Measurements from ENCODE around the gene TRPV4. TPM values are rescaled to one million over a fixed set of nuclear protein-coding genes. Genes with fewer than 3 reads are reported as not detected.
A peak's percentile ranks its signal among the peaks of the same experiment; 100 is the strongest.

Gene TRPV4
- total RNA-seq, 6 experiments from 2014 or later = 5.3 to 10.3 (median 6.7) TPM

DNA sequence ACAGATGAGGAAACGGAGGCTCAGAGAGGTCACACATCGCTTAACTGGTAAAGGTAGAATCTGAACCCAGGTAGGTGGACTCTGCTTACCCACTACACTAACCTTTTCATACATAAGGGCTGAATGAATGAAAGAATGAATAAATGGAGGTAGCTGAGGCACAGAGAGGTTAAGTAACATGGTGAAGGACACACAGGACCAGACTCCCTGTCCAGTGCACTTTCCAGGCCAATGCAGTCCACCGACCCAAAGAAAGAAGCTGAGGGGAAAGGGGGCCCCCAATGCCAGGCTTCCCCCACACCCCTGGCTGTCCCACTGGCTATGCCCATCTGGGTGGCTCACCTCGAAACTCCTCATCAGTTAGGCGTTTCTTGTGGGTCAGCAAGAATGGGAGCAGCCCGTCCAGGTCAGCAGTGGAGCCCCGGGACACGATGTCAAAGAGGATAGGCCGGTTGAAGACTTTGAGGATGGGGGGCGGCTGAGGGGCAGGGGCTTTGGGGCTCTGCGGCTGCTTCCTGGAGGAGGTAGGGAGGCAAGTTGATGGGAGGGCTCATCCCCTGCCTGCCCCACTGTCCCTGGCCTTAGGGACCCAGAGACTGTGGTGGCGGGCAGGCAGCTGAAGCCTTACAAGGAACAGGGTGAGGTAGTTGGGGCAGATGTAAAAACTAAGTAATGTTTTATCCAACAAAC lies 25.1 kb downstream of the TRPV4 start:
- TF ChIP-seq, protein P1, sequence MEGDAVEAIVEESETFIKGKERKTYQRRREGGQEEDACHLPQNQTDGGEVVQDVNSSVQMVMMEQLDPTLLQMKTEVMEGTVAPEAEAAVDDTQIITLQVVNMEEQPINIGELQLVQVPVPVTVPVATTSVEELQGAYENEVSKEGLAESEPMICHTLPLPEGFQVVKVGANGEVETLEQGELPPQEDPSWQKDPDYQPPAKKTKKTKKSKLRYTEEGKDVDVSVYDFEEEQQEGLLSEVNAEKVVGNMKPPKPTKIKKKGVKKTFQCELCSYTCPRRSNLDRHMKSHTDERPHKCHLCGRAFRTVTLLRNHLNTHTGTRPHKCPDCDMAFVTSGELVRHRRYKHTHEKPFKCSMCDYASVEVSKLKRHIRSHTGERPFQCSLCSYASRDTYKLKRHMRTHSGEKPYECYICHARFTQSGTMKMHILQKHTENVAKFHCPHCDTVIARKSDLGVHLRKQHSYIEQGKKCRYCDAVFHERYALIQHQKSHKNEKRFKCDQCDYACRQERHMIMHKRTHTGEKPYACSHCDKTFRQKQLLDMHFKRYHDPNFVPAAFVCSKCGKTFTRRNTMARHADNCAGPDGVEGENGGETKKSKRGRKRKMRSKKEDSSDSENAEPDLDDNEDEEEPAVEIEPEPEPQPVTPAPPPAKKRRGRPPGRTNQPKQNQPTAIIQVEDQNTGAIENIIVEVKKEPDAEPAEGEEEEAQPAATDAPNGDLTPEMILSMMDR (IDR thresholded peaks at IDR 0.05) = no peak
- TF ChIP-seq POLR2A (IDR thresholded peaks at IDR 0.05) = no peak
- no peak for ATAC-seq
- intact Hi-C loops (cut with DNase I) = loop anchor here (2.0 to 5.0 kb wide), 2 partner anchors 34 to 37 kb away; no protein-coding TSS in a partner anchor
- Histone ChIP-seq H3K27me3 (no peaks in the 10 kb centered on the region), H3K4me3 (no peak overlapping the region), H3K9me3 (no peaks in the 10 kb centered on the region), H3K4me1 (peaks cover 0 to 4% (median 0%) of the 10 kb centered on the region in 4 donors), H3K36me3 (peaks cover 0 to 17% (median 0%) of the 10 kb centered on the region in 4 donors), H3K27ac (no peak overlapping the region)
- WGBS (ENCODE audit: insufficient coverage, low coverage, low lambda C conversion rate, missing lambda C conversion rate) = 100% methylated on average over 1 of the region's 12 CpGs
- no peak for DNase-seq

DNA sequence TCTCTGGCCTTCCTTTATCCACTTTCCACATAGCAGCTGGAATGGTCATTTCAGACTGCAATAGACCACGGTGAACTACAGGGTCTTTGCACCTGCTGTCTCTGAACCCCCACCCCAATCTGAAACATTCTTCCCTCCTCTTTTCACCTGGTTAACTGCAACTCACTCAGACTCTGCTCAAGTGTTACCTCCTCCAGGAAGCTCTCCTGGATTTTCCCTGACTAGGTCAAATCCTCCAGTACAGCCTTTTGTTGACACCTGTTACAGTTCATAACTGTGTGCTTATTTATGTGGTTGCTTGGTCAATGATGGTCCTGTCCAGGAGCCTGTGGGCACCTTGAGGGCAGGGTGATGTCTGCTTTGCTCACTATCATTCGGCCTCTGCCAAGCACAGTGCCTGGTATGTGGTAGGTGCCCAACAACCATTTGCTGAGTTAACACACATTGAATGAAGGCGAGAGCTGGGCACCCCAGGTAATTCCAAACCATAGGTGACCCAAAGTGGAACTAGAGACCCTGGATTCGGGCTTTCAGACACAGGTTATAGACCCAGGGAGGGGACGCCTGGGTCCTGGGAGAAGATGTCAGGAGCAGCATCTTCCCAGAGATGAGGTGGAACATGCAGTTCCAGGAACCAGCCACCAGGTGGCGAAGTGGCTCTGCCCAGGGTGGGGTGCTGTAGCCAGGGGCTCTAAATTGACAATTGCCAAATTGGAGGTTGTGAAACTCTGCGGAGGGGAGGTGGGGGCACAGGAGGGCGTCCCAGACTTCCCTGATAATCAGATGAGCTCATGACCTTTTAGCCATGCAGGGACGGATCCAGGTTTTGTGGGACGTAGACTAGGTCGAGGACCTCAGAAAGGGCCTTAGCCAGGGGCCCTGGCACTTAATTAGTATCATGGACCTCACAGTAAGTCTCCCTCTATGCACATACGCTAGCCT lies 28.1 kb downstream of the TRPV4 start:
- DNase-seq = peak; percentile 70 to 82 (median 75)
- H3K36me3 ChIP-seq = peaks cover 0 to 12% (median 3%) of the 10 kb centered on the region in 4 donors
- intact Hi-C loops (cut with DNase I) = loop anchor here in 1 of 2 donors (5.0 kb wide), 1 partner anchor 37 kb away; no protein-coding TSS in a partner anchor
- H3K4me1 ChIP-seq = peaks cover 0 to 4% (median 0%) of the 10 kb centered on the region in 4 donors
- WGBS (ENCODE audit: insufficient coverage, low coverage, low lambda C conversion rate, missing lambda C conversion rate) = 29% methylated on average over 8 of the region's 12 CpGs
- no peaks in the 10 kb centered on the region for H3K27me3 ChIP-seq
- no peaks in the 10 kb centered on the region for H3K9me3 ChIP-seq
- H3K4me3 ChIP-seq = no peak overlapping the region
- TF ChIP-seq, protein P1 (IDR thresholded peaks at IDR 0.05) = peak; percentile 95 to 99 (median 97)
- no peak for TF ChIP-seq POLR2A (IDR thresholded peaks at IDR 0.05)
- no peak overlapping the region for H3K27ac ChIP-seq
- ATAC-seq = peak; percentile 83 to 95 (median 93)

DNA sequence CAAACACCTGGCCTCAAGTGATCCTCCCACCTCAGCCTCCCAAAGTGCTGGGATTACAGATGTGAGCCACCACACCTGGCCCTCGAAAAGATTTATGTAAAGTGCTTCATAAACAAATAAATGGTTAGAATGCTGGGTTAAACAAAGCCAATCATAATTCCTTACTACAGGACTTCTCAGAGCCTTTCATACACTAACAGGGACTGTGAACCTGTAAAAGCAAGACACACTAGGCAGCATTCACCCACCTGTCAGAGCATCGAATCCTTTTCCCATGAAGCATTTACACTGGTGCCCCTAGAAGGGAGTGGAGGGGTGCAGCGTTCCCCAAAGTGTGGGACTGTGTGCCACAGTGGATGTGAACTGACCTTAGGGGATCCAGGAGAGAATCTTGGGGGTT lies 29.5 kb downstream of the TRPV4 start:
- intact Hi-C loops (cut with DNase I) = no loop called here
- Histone ChIP-seq H3K27ac (no peak overlapping the region), H3K4me3 (no peak overlapping the region), H3K27me3 (no peaks in the 10 kb centered on the region), H3K36me3 (peaks cover 0 to 12% (median 3%) of the 10 kb centered on the region in 4 donors), H3K9me3 (no peaks in the 10 kb centered on the region), H3K4me1 (peaks cover 0 to 4% (median 0%) of the 10 kb centered on the region in 4 donors)
- no peak for ATAC-seq
- no peak for TF ChIP-seq POLR2A (IDR thresholded peaks at IDR 0.05)
- TF ChIP-seq, protein P1 (IDR thresholded peaks at IDR 0.05) = no peak
- no peak for DNase-seq
- WGBS (ENCODE audit: insufficient coverage, low coverage, low lambda C conversion rate, missing lambda C conversion rate) = 78% methylated on average over 3 of the region's 3 CpGs

DNA sequence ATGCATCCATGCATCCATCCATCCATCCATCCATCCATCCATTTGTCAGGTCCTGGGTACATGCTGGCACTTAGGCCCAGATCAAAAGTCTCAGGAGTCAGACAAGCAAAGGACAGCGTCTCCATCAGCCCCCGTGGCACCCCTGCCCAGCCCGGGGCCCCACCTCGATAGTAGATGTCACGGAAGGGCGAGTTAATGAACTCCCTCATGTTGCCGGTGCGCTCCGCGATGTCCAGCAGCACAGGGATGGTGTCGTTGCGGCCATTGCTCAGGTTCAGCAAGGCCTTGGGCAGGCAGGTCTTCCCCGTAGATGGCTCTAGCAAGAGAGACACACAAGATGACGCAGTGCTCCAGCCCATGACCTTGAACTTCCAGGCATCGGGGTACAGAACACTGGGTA lies 30.4 kb downstream of the TRPV4 start:
- no peaks in the 10 kb centered on the region for H3K9me3 ChIP-seq
- intact Hi-C loops (cut with DNase I) = no loop called here
- peaks cover 0 to 12% (median 3%) of the 10 kb centered on the region in 4 donors for H3K36me3 ChIP-seq
- no peak overlapping the region for H3K27ac ChIP-seq
- WGBS (ENCODE audit: insufficient coverage, low coverage, low lambda C conversion rate, missing lambda C conversion rate) = 92% methylated on average over 2 of the region's 15 CpGs
- peaks cover 0 to 4% (median 0%) of the 10 kb centered on the region in 4 donors for H3K4me1 ChIP-seq
- ATAC-seq = no peak
- H3K27me3 ChIP-seq = no peaks in the 10 kb centered on the region
- DNase-seq = no peak
- H3K4me3 ChIP-seq = no peak overlapping the region
- TF ChIP-seq, protein P1 (IDR thresholded peaks at IDR 0.05) = no peak
- no peak for TF ChIP-seq POLR2A (IDR thresholded peaks at IDR 0.05)
